PFSK-1 (cell line): ENCODE results near the gene GPBP1L1.

Source experiments
- POLR2AphosphoS5 ChIP-seq: IDR thresholded peaks from 2 replicates; pipeline ENCODE4 v1.6.1; 2012; ENCODE audit warnings: low read depth, mild to moderate bottlenecking, control low read depth, low read length, moderate library complexity
- REST ChIP-seq, 2 experiments: IDR thresholded peaks; 2 replicates each; pipeline versions ENCODE4 v1.6.1 to v1.8.0; 2011 to 2012; ENCODE audit warnings: low read depth in 2 of 2, low read length in 2 of 2, control low read depth in 1 of 2, inconsistent platforms in 1 of 2, mild to moderate bottlenecking in 1 of 2, moderate library complexity in 1 of 2; ENCODE audit not compliant: insufficient read depth in 1 of 2
- SIN3A ChIP-seq: IDR thresholded peaks from 2 replicates; pipeline ENCODE4 v1.6.1; 2012; ENCODE audit warnings: mild to moderate bottlenecking, low read length, moderate library complexity, borderline replicate concordance; ENCODE audit not compliant: insufficient read depth

DNA sequence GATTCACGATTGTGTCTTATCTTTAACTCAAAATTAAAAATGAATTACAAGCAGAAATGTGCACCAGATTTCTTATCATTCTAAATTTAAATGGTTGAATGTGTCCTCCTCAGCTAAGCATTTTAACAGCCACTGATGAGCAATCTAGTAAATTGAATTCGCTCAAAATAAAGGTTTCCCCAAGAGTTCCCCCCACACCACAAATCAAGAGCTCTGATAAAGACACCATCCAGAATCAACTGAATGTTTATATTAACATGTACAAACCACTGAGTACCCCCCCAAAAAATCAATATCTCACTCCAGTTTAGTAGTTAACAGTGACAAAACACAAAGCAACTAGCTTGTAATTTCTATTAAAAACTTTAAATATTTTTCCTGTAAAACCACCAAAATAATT, 1.9 kb downstream of the GPBP1L1 start:
- TF ChIP-seq REST (IDR thresholded peaks at IDR 0.05; ENCODE audit: insufficient read depth in 1 of 2, low read depth in 2 of 2, low read length in 2 of 2) (no peak), POLR2AphosphoS5 (no peak), SIN3A (no peak)
